DOHH2 (cell line): ENCODE data around the gene ALG8.

Experiments used
- H3F3A ChIP-seq: fragments of 200-600 bp; sonication (generic), shearing (Covaris generic); 2 replicates; pipeline ENCODE4 v1.6.0; 2016; ENCODE audit warnings: antibody characterized with exemption, mild to moderate bottlenecking; ENCODE audit not compliant: control insufficient read depth, insufficient read depth
- H3K27ac ChIP-seq: fragments of 200-600 bp; sonication (generic); 2 replicates; pipeline ENCODE4 v1.5.1; 2014; ENCODE audit warnings: low read depth, mild to moderate bottlenecking, low read length, moderate library complexity
- H3K27me3 ChIP-seq: fragments of 200-600 bp; sonication (generic); 2 replicates; pipeline ENCODE4 v1.6.1; 2014; ENCODE audit warnings: mild to moderate bottlenecking, low read length, mixed read lengths; ENCODE audit not compliant: control insufficient read depth
- H3K36me3 ChIP-seq: fragments of 200-600 bp; sonication (generic); 2 replicates; pipeline ENCODE4 v1.6.1; 2014; ENCODE audit warnings: mild to moderate bottlenecking, low read length, moderate library complexity, mixed read lengths; ENCODE audit not compliant: control insufficient read depth
- H3K4me1 ChIP-seq: fragments of 200-600 bp; sonication (generic); 2 replicates; pipeline ENCODE4 v1.6.1; 2014; ENCODE audit warnings: mild to moderate bottlenecking, low read length, mixed read lengths; ENCODE audit not compliant: control insufficient read depth
- H3K4me2 ChIP-seq: fragments of 200-600 bp; sonication (generic); 2 replicates; pipeline ENCODE4 v1.6.0; 2014; ENCODE audit warnings: mild to moderate bottlenecking, low read length, moderate library complexity
- H3K4me3 ChIP-seq: fragments of 200-600 bp; sonication (generic); 2 replicates; pipeline ENCODE4 v1.5.1; 2014; ENCODE audit warnings: mild to moderate bottlenecking, low read length, mixed read lengths
- H3K79me2 ChIP-seq: fragments of 200-600 bp; sonication (generic); 2 replicates; pipeline ENCODE4 v1.6.1; 2014; ENCODE audit warnings: mild to moderate bottlenecking, low read length, mixed read lengths; ENCODE audit not compliant: control insufficient read depth
- H3K9me2 ChIP-seq: fragments of 200-600 bp; sonication (generic); replicated peaks from 2 replicates; pipeline ENCODE4 v1.6.1; 2014; ENCODE audit warnings: mild to moderate bottlenecking, low read length, mixed read lengths; ENCODE audit not compliant: control insufficient read depth
- H3K9me3 ChIP-seq: fragments of 200-600 bp; sonication (generic); 2 replicates; pipeline ENCODE4 v1.6.1; 2014; ENCODE audit warnings: antibody characterized with exemption, low read length, mixed read lengths; ENCODE audit not compliant: control insufficient read depth, insufficient read depth
- H4K20me1 ChIP-seq: fragments of 200-600 bp; sonication (generic); 2 replicates; pipeline ENCODE4 v1.6.0; 2014; ENCODE audit warnings: low read depth, mild to moderate bottlenecking, antibody characterized with exemption, low read length, moderate library complexity; ENCODE audit not compliant: control insufficient read depth, insufficient read depth
- CTCF ChIP-seq: fragments of 200-600 bp; sonication (generic); IDR thresholded peaks from one replicate; pipeline ENCODE4 v1.5.1; 2014; ENCODE audit warnings: antibody characterized with exemption, mild to moderate bottlenecking, low read depth, low read length; ENCODE audit not compliant: poor library complexity, severe bottlenecking
- EZH2phosphoT487 ChIP-seq: fragments of 200-600 bp; sonication (generic); IDR thresholded peaks from 2 replicates; pipeline ENCODE4 v1.6.1; 2017; ENCODE audit warnings: borderline replicate concordance, mild to moderate bottlenecking, antibody characterized with exemption, low read length, moderate library complexity, mixed read lengths

Gene ALG8

DNA sequence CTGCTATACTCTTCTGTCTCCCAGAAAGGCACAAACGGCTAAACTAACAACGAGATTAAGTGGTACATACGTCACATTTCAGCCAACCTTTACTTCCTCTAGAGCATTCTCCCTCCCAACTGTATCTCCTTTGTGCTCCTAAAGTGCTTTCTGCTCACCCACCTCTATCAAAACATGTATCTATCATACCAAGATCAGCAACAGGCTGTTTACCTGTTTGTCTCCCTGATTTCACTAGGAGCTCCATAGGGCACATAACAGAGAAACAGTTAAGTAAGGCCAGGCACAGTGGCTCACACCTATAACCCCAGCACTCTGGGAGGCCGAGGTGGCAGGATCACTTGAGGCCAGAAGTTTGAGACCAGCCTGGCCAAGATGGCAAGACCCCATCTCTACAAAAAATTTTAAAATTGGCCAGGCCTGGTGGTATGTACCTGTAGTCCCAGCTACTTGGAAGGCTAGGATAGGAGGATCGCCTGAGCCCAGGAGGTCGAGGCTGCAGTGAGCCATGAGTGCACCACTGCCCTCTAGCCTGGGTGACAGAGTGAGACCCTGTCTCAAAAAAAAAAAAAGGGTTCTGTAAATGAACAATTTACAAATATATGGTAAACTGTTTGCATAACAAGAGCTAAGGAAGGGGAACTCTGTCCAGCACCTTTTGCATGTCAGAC is 62.6 kb downstream of the ALG8 start:
- Histone ChIP-seq H4K20me1 (0 out of 2 replicates have a peak, but pooled peaks cover 5% of the 10 kb centered on the region), H3K9me2 (no peaks in the 10 kb centered on the region), H3K27me3 (no peaks in the 10 kb centered on the region), H3K79me2 (peaks cover 64% of the 10 kb centered on the region), H3K4me2 (no peak overlapping the region), H3K36me3 (peaks cover 23% of the 10 kb centered on the region), H3K27ac (no peak overlapping the region), H3F3A (no peaks in the 10 kb centered on the region), H3K4me1 (peaks cover 27% of the 10 kb centered on the region), H3K9me3 (no peaks in the 10 kb centered on the region), H3K4me3 (no peak overlapping the region)
- TF ChIP-seq EZH2phosphoT487, result no peak
- TF ChIP-seq CTCF, result no peak

DNA sequence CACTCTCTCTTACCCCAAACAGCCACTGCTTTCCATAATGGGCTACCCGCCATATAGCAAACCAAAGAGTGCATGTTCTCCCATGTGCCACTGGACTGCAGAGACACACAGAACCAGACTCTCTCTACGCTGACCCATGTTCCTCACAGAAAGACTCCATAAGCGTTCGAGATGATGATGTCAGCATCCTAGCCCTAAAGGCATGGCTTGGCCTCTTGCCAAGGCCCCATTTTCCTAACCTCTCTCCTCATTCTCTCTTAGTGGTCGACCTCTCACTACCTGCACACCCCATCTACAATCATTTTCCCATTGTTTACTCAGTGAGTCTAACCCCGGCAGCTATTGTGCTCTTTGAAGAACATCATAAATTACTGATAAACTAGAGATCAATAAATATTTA is 64.7 kb downstream of the ALG8 start:
- Histone ChIP-seq H3K79me2 (peaks cover 61% of the 10 kb centered on the region), H3K4me3 (no peak overlapping the region), H3K27me3 (no peaks in the 10 kb centered on the region), H3K4me1 (peaks cover 21% of the 10 kb centered on the region), H3F3A (no peaks in the 10 kb centered on the region), H3K27ac (no peak overlapping the region), H3K9me3 (no peaks in the 10 kb centered on the region), H3K36me3 (peaks cover 29% of the 10 kb centered on the region), H3K9me2 (no peaks in the 10 kb centered on the region), H3K4me2 (no peak overlapping the region), H4K20me1 (0 out of 2 replicates have a peak, but pooled peaks cover 5% of the 10 kb centered on the region)
- TF ChIP-seq CTCF (no peak), EZH2phosphoT487 (no peak)

GRCh38 chr11:78072455-78072854 is 67.0 kb downstream of the ALG8 start:
- Histone ChIP-seq H3K4me1 (peaks cover 5% of the 10 kb centered on the region), H3K27me3 (no peaks in the 10 kb centered on the region), H3K27ac (no peak overlapping the region), H3K79me2 (peaks cover 38% of the 10 kb centered on the region), H3K4me3 (no peak overlapping the region), H3K4me2 (no peak overlapping the region), H3K36me3 (peaks cover 38% of the 10 kb centered on the region), H3K9me2 (no peaks in the 10 kb centered on the region), H3F3A (no peaks in the 10 kb centered on the region), H4K20me1 (0 out of 2 replicates have a peak, but pooled peaks cover 5% of the 10 kb centered on the region), H3K9me3 (no peaks in the 10 kb centered on the region)
- no peak for TF ChIP-seq CTCF
- TF ChIP-seq EZH2phosphoT487, result no peak
